PC-9 (cell line): Measurements from ENCODE around the gene SLC8A3. TPM values are rescaled to one million over a fixed set of nuclear protein-coding genes. Genes with fewer than 3 reads are reported as not detected.

ENCODE experiments used
- BruUV-seq: library from RNA; stranded (reverse); fragments of 400-500 nt; replicated peaks from 2 replicates; lab custom pipeline; 2021; lab: Mats Ljungman, UMichigan
- CTCF ChIA-PET: fragments of 300-600 bp; sonication (Branson Sonifier 250); formaldehyde crosslinking; loops from one replicate; lab custom pipeline; 2022; ENCODE audit warnings: antibody characterized with exemption; lab: Charles Lee
- POLR2A ChIA-PET: fragments of 300-600 bp; sonication (Branson Sonifier 250); formaldehyde crosslinking; loops from one replicate; lab custom pipeline; 2022; ENCODE audit warnings: antibody characterized with exemption; ENCODE audit not compliant: unreplicated experiment; lab: Charles Lee
- DNase-seq, 2 experiments: peaks; one replicate each; pipeline versions ENCODE4 v3.0.0 to v3.0.0-alpha.2; 2015 to 2022; ENCODE audit warnings: mixed read lengths in 1 of 2
- H2AFZ ChIP-seq: fragments of 200-600 bp; sonication (generic); 2 replicates; pipeline ENCODE4 v1.8.1; 2017; ENCODE audit warnings: antibody characterized with exemption
- H3F3A ChIP-seq: fragments of 200-600 bp; sonication (generic); 2 replicates; pipeline ENCODE4 v1.8.1; 2017; ENCODE audit warnings: antibody characterized with exemption, mild to moderate bottlenecking, low read depth; ENCODE audit not compliant: insufficient read depth
- H3K27ac ChIP-seq: fragments of 200-600 bp; sonication (generic); 2 replicates; pipeline ENCODE4 v1.6.1; 2016; ENCODE audit warnings: mixed run types
- H3K27me3 ChIP-seq: fragments of 200-600 bp; sonication (generic); 2 replicates; pipeline ENCODE4 v1.6.1; 2016; ENCODE audit warnings: low read depth, mixed run types; ENCODE audit not compliant: insufficient read depth
- H3K36me3 ChIP-seq: fragments of 200-600 bp; sonication (generic); 2 replicates; pipeline ENCODE4 v1.6.1; 2016; ENCODE audit warnings: low read depth, mixed run types
- H3K4me1 ChIP-seq: fragments of 200-600 bp; sonication (generic); replicated peaks from 2 replicates; pipeline ENCODE4 v1.6.1; 2016; ENCODE audit warnings: mixed run types; ENCODE audit not compliant: insufficient read depth
- H3K4me2 ChIP-seq: fragments of 200-600 bp; sonication (generic); 2 replicates; pipeline ENCODE4 v1.6.1; 2017; ENCODE audit warnings: mixed run types
- H3K4me3 ChIP-seq: fragments of 200-600 bp; sonication (generic); 2 replicates; pipeline ENCODE4 v1.6.1; 2016; ENCODE audit warnings: mixed run types
- H3K79me2 ChIP-seq: fragments of 200-600 bp; sonication (generic); 2 replicates; pipeline ENCODE4 v1.6.1; 2017; ENCODE audit warnings: low read depth, mixed run types
- H3K9me2 ChIP-seq: fragments of 200-600 bp; sonication (generic); 2 replicates; pipeline ENCODE4 v1.8.1; 2017; ENCODE audit warnings: mild to moderate bottlenecking; ENCODE audit not compliant: insufficient read depth
- H3K9me3 ChIP-seq: fragments of 200-600 bp; sonication (generic); 2 replicates; pipeline ENCODE4 v1.8.1; 2016; ENCODE audit warnings: low read depth; ENCODE audit not compliant: insufficient read depth
- H4K20me1 ChIP-seq: fragments of 200-600 bp; sonication (generic); 2 replicates; pipeline ENCODE4 v1.8.1; 2017; ENCODE audit not compliant: insufficient read depth
- CTCF ChIP-seq: fragments of 200-600 bp; sonication (generic); conservative IDR thresholded peaks from 2 replicates; pipeline ENCODE4 v1.6.1; 2017; ENCODE audit warnings: mixed run types, antibody characterized with exemption, mild to moderate bottlenecking, moderate library complexity
- EZH2 ChIP-seq: fragments of 200-600 bp; sonication (generic); IDR thresholded peaks from 2 replicates; pipeline ENCODE4 v1.8.0; 2017; ENCODE audit warnings: antibody characterized with exemption, low read depth
- intact Hi-C: fragments of 100-400 bp; cut with micrococcal nuclease; formaldehyde crosslinking; loops from one replicate; pipeline ENCODE4 v1.10.0; 2022; ENCODE audit not compliant: unreplicated experiment
- total RNA-seq: library from RNA; stranded (reverse); gene quantifications from 2 replicates; pipeline ENCODE4 v1.2.3, GENCODE V29; 2021

Gene SLC8A3
- total RNA-seq, 1 experiment from 2014 or later = not detected

- Histone ChIP-seq H3F3A (no peaks in the 10 kb centered on the region), H3K27me3 (peaks cover 5% of the 10 kb centered on the region; the same call in 1 of the 2 replicates), H3K36me3 (no peaks in the 10 kb centered on the region), H4K20me1 (no peaks in the 10 kb centered on the region), H3K4me1 (no peaks in the 10 kb centered on the region), H3K9me2 (no peaks in the 10 kb centered on the region), H3K4me3 (no peak overlapping the region), H3K4me2 (no peak overlapping the region), H3K9me3 (no peaks in the 10 kb centered on the region), H2AFZ (no peak overlapping the region), H3K79me2 (no peaks in the 10 kb centered on the region), H3K27ac (no peak overlapping the region)
- ChIA-PET POLR2A (no interaction called here), CTCF (no interaction called here)
- BruUV-seq = no TSS peak
- TF ChIP-seq EZH2 = no peak
- no peak for TF ChIP-seq CTCF
- no peak for DNase-seq
- intact Hi-C loops = no loop called here
Measured at GRCh38 chr14:70032016-70032415, 156.7 kb downstream of the SLC8A3 start.

- Histone ChIP-seq H3K4me1 (no peaks in the 10 kb centered on the region), H3K9me2 (no peaks in the 10 kb centered on the region), H3K79me2 (no peaks in the 10 kb centered on the region), H3F3A (no peaks in the 10 kb centered on the region), H2AFZ (no peak overlapping the region), H3K4me3 (no peak overlapping the region), H3K27ac (no peak overlapping the region), H3K36me3 (no peaks in the 10 kb centered on the region), H3K27me3 (peaks cover 5% of the 10 kb centered on the region; the same call in 1 of the 2 replicates), H3K4me2 (no peak overlapping the region), H4K20me1 (no peaks in the 10 kb centered on the region), H3K9me3 (no peaks in the 10 kb centered on the region)
- BruUV-seq = no TSS peak
- POLR2A ChIA-PET = no interaction called here
- no peak for DNase-seq
- CTCF ChIA-PET = no interaction called here
- TF ChIP-seq CTCF (no peak), EZH2 (no peak)
- intact Hi-C loops = loop anchor here (5.0 to 10.0 kb wide), 2 partner anchors 165 to 442 kb away; no protein-coding TSS in a partner anchor
Measured at GRCh38 chr14:70029296-70030132, 159.2 kb downstream of the SLC8A3 start.

GRCh38 chr14:70027785-70028428 is 160.8 kb downstream of the SLC8A3 start:
- Histone ChIP-seq H4K20me1 (no peaks in the 10 kb centered on the region), H3K9me3 (no peaks in the 10 kb centered on the region), H3K4me1 (no peaks in the 10 kb centered on the region), H3K27me3 (peaks cover 9% of the 10 kb centered on the region; the same call in 1 of the 2 replicates), H3K4me2 (no peak overlapping the region), H2AFZ (no peak overlapping the region), H3K79me2 (no peaks in the 10 kb centered on the region), H3K36me3 (no peaks in the 10 kb centered on the region), H3K9me2 (no peaks in the 10 kb centered on the region), H3K4me3 (no peak overlapping the region), H3K27ac (no peak overlapping the region), H3F3A (no peaks in the 10 kb centered on the region)
- TF ChIP-seq CTCF (peak; percentile 96), EZH2 (no peak)
- peak in 1 of 2 experiments; percentile 59 for DNase-seq
- ChIA-PET POLR2A (interaction anchor here (0.6 kb wide), 1 partner anchor 191 kb away, joined by 3 read pairs; no protein-coding TSS in a partner anchor), CTCF (interaction anchor here (1.1 to 2.0 kb wide), 2 partner anchors 209 to 297 kb away, joined by 4 to 12 read pairs; no protein-coding TSS in a partner anchor)
- intact Hi-C loops = loop anchor here (2.0 to 10.0 kb wide), 3 partner anchors 163 to 441 kb away; no protein-coding TSS in a partner anchor
- BruUV-seq = no TSS peak
